DND-41 (cell line): ENCODE results near the gene RILPL1.
"Not testable (repeated sequence)": the region's sequence is repeated elsewhere in the genome, so short reads cannot be mapped to it uniquely, and the experiment has no call there.

Source experiments
- ATAC-seq: fragments of 200-7000 bp; cut with Tn5 transposase; 3 replicates; pipeline ENCODE4 v1.9.1; 2021; ENCODE audit warnings: low read depth; ENCODE audit not compliant: insufficient read depth
- DNase-seq: peaks from one replicate; pipeline ENCODE4 v3.0.0-alpha.2; 2020
- H2AFZ ChIP-seq: 2 replicates; pipeline ENCODE4 v1.6.0; 2012; ENCODE audit warnings: low read depth, low read length
- H3K27ac ChIP-seq: 2 replicates; pipeline ENCODE4 v1.5.1; 2012; ENCODE audit warnings: low read length, inconsistent platforms
- H3K27me3 ChIP-seq: fragments of 200-600 bp; sonication (generic); 2 replicates; pipeline ENCODE4 v1.6.0; 2012; ENCODE audit warnings: low read length, mild to moderate bottlenecking, inconsistent platforms; ENCODE audit not compliant: insufficient read depth, poor library complexity
- H3K36me3 ChIP-seq: 2 replicates; pipeline ENCODE4 v1.5.1; 2012; ENCODE audit warnings: low read length, inconsistent platforms; ENCODE audit not compliant: insufficient read depth
- H3K4me1 ChIP-seq: 2 replicates; pipeline ENCODE4 v1.5.1; 2012; ENCODE audit warnings: mild to moderate bottlenecking, low read length; ENCODE audit not compliant: insufficient read depth
- H3K4me2 ChIP-seq: 2 replicates; pipeline ENCODE4 v1.6.0; 2012; ENCODE audit warnings: mild to moderate bottlenecking, moderate library complexity, low read length, inconsistent platforms; ENCODE audit not compliant: insufficient read depth
- H3K4me3 ChIP-seq, 2 experiments: fragments of 200-600 bp in 1 of 2; shearing (Covaris generic) in 1 of 2; 2 replicates each; pipeline ENCODE4 v1.5.1; 2012 to 2016; ENCODE audit warnings: inconsistent platforms in 2 of 2, low read length in 2 of 2, mild to moderate bottlenecking in 2 of 2, low read depth in 1 of 2, moderate library complexity in 1 of 2
- H3K79me2 ChIP-seq: 2 replicates; pipeline ENCODE4 v1.6.0; 2012; ENCODE audit warnings: low read length, inconsistent platforms; ENCODE audit not compliant: insufficient read depth
- H3K9ac ChIP-seq: 2 replicates; pipeline ENCODE4 v1.6.0; 2012; ENCODE audit warnings: low read depth, mild to moderate bottlenecking, inconsistent platforms, low read length, moderate library complexity
- H3K9me3 ChIP-seq: 2 replicates; pipeline ENCODE4 v1.5.1; 2012; ENCODE audit warnings: low read length, moderate library complexity, mild to moderate bottlenecking, inconsistent platforms; ENCODE audit not compliant: insufficient read depth, severe bottlenecking
- H4K20me1 ChIP-seq: 2 replicates; pipeline ENCODE4 v1.6.0; 2012; ENCODE audit warnings: low read length; ENCODE audit not compliant: insufficient read depth
- EZH2 ChIP-seq: IDR thresholded peaks from 3 replicates; pipeline ENCODE4 v1.6.1; 2012; ENCODE audit warnings: borderline replicate concordance, low read depth, mild to moderate bottlenecking, moderate library complexity, low read length, inconsistent platforms; ENCODE audit not compliant: severe bottlenecking
- TF ChIP-seq, protein P1 (sequence below): IDR thresholded peaks from 2 replicates; pipeline ENCODE4 v1.5.1; 2012; ENCODE audit warnings: borderline replicate concordance, low read length, moderate library complexity, mild to moderate bottlenecking; ENCODE audit not compliant: poor library complexity, severe bottlenecking; ENCODE audit errors: extremely low read depth

The RILPL1 gene

DNA sequence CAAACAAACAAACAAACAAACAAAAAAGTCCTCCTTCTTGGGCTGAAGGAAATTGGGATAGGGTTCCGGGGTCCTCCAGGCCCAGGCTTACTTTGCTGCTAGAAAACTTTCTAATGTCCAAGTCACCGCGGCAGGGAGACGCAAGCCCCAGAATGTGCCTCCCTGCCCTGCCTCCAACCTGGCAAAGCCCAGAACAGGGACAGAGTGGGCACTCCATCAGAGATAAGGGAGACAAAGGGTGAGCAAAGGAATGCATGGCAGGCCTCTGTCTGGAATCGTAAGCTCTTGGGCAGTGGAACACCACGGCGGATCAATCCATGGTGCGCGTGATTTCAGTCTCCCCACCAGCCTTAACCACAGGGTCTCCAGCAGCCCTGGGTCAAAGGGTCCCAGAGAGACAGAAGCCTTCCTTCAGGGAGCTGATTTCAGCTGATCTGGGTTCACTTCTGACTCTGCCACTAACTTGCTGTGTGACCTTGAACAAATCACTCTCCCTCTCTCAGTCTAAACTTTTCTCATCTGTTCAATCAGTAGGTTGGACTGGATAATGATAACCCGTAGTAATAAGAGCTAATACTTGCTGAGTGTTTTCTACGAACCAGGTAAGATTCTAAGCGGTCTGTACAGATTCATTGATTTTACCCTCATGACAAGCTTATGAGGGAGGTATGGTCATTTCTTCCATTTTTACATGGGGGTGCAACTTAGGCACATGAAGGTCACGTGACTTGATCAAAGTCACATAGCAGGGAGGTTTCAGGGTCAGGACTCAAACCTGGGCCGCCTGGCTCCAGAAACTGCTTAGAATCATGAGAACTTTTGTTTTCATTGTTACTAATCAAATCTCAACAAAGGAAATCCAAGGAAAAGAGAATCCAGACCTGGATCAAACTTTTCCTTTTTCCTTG, 12.7 kb downstream of the RILPL1 start:
- Histone ChIP-seq H3K79me2 (no peaks in the 10 kb centered on the region), H4K20me1 (no peaks in the 10 kb centered on the region), H3K27me3 (no peaks in the 10 kb centered on the region), H3K4me3 (no peak overlapping the region), H3K4me2 (no peak overlapping the region), H3K4me1 (no peaks in the 10 kb centered on the region), H3K9ac (no peak overlapping the region), H3K36me3 (peaks cover 29% of the 10 kb centered on the region), H2AFZ (no peak overlapping the region), H3K9me3 (no peaks in the 10 kb centered on the region), H3K27ac (no peak overlapping the region)
- no peak for DNase-seq
- no peak for TF ChIP-seq EZH2
- TF ChIP-seq, protein P1, sequence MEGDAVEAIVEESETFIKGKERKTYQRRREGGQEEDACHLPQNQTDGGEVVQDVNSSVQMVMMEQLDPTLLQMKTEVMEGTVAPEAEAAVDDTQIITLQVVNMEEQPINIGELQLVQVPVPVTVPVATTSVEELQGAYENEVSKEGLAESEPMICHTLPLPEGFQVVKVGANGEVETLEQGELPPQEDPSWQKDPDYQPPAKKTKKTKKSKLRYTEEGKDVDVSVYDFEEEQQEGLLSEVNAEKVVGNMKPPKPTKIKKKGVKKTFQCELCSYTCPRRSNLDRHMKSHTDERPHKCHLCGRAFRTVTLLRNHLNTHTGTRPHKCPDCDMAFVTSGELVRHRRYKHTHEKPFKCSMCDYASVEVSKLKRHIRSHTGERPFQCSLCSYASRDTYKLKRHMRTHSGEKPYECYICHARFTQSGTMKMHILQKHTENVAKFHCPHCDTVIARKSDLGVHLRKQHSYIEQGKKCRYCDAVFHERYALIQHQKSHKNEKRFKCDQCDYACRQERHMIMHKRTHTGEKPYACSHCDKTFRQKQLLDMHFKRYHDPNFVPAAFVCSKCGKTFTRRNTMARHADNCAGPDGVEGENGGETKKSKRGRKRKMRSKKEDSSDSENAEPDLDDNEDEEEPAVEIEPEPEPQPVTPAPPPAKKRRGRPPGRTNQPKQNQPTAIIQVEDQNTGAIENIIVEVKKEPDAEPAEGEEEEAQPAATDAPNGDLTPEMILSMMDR: no peak
- no peak for ATAC-seq

DNA sequence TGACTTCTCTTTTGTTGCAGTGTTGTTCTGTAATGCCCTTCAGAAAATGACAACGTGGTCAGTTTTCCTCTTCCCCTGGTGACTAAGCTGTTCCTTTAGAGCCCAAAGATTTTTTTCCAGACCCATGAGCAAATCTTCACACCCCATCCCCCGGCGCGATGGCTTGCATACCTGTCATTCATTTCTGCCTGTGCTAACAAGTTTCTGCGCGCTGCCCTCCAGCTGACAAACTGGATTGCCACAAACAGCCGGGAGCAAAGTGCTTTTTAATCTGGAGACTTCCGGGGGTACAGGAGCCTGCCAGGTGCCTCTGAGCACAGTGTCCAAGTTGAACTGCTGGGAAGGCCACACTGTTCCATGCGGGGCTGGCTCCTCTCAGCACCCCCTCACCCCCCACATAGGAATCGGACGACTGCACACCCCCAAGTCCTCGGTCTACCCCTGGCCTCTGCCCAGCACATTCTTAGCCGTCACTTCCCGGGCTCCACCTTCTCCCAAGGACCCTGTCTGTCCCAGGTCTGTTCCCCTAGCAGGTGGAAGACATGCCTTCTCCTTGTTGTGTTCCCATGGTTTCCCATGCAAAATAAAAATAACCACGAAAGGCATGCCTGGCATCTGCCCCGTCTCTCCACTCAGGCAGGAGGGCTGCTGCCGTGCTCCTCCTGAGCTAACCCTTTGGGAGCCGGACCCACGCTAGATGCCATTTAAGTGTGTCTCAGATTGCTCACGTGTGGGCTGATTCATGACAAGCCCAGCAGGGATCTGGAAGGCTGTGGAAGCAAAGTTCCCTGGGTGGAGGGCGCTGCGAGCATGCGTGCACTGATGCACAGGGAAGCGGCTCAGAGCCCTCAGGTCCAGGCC, 14.1 kb downstream of the RILPL1 start:
- no peaks in the 10 kb centered on the region for H3K27me3 ChIP-seq
- H3K9ac ChIP-seq: no peak overlapping the region
- peaks cover 29% of the 10 kb centered on the region for H3K36me3 ChIP-seq
- H3K9me3 ChIP-seq: no peaks in the 10 kb centered on the region
- no peaks in the 10 kb centered on the region for H3K4me1 ChIP-seq
- H3K4me3 ChIP-seq: no peak overlapping the region
- H3K79me2 ChIP-seq: no peaks in the 10 kb centered on the region
- H3K27ac ChIP-seq: no peak overlapping the region
- H4K20me1 ChIP-seq: no peaks in the 10 kb centered on the region
- DNase-seq (no peak), ATAC-seq (no peak)
- no peak overlapping the region for H2AFZ ChIP-seq
- H3K4me2 ChIP-seq: no peak overlapping the region
- TF ChIP-seq, protein P1: no peak
- TF ChIP-seq EZH2: no peak

DNA sequence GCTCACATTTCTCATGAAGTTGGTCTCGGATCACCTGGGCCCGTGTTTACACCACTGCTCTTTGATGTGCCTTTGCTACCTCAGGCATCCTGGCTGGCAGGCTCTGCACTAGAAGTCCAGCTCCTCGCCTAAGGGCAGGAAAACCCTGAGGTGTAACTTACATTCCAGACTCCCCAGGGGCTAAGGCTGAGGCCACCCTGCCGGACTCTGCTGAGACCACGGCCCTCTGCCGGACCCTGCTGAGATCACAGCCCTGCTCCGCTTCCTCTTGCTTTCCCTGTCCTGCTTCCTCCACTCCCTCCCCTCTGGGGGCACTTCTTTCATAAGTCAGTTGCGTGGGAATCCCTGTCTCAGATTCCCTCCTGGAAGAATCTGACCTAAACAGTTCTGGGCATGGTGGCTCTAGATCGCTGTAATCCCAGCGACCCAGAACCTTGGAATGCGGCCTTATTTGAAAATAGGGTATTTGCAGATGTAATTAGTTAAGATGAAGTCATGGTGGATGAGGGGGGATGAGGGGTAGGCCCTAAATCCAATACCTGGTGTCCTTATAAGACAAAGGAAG, 17.2 kb downstream of the RILPL1 start:
- no peaks in the 10 kb centered on the region for H3K79me2 ChIP-seq
- no peak for ATAC-seq
- no peak overlapping the region for H3K4me3 ChIP-seq
- H3K9ac ChIP-seq: no peak overlapping the region
- no peaks in the 10 kb centered on the region for H3K27me3 ChIP-seq
- no peak overlapping the region for H3K27ac ChIP-seq
- no peak overlapping the region for H3K4me2 ChIP-seq
- peaks cover 5% of the 10 kb centered on the region; the same call in 1 of the 2 replicates for H4K20me1 ChIP-seq
- no peak for DNase-seq
- no peaks in the 10 kb centered on the region for H3K9me3 ChIP-seq
- H2AFZ ChIP-seq: no peak overlapping the region
- TF ChIP-seq EZH2: no peak
- TF ChIP-seq, protein P1: no peak
- H3K36me3 ChIP-seq: peaks cover 37% of the 10 kb centered on the region
- no peaks in the 10 kb centered on the region for H3K4me1 ChIP-seq

DNA sequence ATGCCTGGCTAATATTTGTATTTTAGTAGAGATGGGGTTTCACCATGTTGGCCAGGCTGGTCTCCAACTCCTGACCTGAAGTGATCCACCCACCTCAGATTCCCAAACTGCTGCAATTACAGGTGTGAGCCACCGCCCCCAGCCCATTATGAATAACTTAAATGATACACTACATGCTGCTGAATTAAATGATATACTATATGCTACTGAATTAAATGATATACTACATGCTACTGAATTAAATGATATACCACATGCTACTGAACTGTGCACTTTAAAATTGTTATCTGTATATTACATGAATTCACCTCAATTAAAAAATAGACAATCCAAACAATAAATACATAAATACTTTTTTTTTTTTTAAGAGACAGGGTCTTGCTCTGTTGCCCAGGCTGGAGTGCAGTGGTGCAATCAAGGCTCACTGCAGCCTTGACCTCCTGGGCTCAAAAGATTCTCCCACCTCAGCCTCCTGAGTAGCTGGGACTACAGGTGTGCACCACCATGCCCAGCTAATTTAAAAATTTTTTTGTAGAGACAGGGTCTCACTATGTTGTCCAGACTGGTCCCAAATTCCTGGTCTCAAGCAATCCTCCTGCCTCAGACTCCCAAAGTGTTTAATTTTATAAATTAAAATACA, 18.8 kb downstream of the RILPL1 start:
- H3K36me3 ChIP-seq: peaks cover 32% of the 10 kb centered on the region
- not testable (repeated sequence) for ATAC-seq, H3K4me3 ChIP-seq, H3K4me2 ChIP-seq, H3K79me2 ChIP-seq, H3K27ac ChIP-seq, H4K20me1 ChIP-seq, H3K9me3 ChIP-seq, H3K27me3 ChIP-seq, H3K4me1 ChIP-seq, DNase-seq, H2AFZ ChIP-seq, H3K9ac ChIP-seq
